GM12891 (cell line): ENCODE measurements around the gene FKBP4.

Source experiments
- POLR2A ChIP-seq: IDR thresholded peaks from 2 replicates; pipeline ENCODE4 v1.6.1; 2011; ENCODE audit warnings: low read depth, low read length, control low read depth
- POLR2AphosphoS5 ChIP-seq: IDR thresholded peaks from 2 replicates; pipeline ENCODE4 v1.6.1; 2011; ENCODE audit warnings: low read depth, low read length, control low read depth

GRCh38 chr12:2776129-2776806, 18.5 kb upstream of the FKBP4 start:
- TF ChIP-seq POLR2A (no peak), POLR2AphosphoS5 (no peak)
